ENCODE measurements around the gene PIGQ.

PIGQ gene

DNA sequence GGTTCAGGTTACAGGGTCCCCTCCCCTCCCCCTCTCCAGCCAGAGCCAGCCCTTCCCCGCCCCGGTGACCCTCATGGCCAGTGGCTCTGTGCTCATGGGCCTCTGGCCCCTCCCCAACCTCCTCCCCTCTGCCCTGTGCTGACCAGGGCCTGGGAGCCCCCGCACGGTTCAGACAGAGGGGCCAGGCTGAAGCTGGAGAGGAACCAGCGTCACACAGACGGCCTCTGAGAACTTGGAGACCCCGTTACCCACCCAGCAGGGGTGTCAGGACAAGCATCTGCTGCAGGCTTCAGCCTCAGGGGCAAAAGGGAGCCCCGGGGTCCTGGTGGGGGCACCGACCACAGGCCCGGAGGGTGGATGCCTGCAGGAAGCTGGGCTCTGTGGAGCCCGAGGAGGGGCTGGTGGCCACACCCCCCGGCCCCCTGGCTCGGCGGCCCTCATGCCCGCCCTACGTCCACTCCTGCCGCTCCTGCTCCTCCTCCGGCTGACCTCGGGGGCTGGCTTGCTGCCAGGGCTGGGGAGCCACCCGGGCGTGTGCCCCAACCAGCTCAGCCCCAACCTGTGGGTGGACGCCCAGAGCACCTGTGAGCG lies 61.1 kb downstream of the PIGQ start, which contains the start of gene WFIKKN1:
Gene WFIKKN1, plus strand, starts transcription at position 171 of the 591 bp plus-strand sequence. Its CDS starts 269 bp downstream, at position 440.
- DNase-seq = no peak

DNA sequence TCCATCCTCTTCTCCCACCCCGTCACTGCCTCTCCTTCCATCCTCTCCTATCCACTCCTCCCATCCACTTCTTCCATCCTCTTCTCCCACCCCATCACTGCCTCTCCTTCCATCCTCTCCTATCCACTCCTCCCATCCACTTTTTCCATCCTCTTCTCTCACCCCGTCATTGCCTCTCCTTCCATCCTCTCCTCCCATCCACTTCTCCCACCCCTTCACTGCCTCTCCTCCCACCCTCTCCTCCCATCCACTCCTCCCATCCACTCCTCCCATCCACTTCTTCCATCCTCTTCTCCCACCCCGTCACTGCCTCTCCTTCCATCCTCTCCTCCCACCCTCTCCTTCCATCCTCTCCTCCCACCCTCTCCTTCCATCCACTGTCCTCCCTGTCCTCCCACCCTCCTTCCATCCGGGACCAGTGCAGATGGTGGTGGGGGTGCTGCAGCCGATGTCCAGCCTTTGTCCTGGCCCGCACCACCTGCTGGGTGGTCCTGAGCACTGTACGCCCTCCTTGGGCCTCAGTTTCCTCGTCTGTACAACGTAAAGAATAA lies 62.1 kb downstream of the PIGQ start:
- DNase-seq = no peak

DNA sequence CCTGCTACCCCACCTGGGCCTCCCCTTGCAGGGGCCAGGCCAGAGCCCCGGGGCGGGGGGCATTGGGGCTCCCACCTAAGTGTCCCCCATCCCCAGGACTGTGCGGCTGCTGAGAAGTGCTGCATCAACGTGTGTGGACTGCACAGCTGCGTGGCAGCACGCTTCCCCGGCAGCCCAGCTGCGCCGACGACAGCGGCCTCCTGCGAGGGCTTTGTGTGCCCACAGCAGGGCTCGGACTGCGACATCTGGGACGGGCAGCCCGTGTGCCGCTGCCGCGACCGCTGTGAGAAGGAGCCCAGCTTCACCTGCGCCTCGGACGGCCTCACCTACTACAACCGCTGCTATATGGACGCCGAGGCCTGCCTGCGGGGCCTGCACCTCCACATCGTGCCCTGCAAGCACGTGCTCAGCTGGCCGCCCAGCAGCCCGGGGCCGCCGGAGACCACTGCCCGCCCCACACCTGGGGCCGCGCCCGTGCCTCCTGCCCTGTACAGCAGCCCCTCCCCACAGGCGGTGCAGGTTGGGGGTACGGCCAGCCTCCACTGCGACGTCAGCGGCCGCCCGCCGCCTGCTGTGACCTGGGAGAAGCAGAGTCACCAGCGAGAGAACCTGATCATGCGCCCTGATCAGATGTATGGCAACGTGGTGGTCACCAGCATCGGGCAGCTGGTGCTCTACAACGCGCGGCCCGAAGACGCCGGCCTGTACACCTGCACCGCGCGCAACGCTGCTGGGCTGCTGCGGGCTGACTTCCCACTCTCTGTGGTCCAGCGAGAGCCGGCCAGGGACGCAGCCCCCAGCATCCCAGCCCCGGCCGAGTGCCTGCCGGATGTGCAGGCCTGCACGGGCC lies 62.9 kb downstream of the PIGQ start:
- no peak for DNase-seq

DNA sequence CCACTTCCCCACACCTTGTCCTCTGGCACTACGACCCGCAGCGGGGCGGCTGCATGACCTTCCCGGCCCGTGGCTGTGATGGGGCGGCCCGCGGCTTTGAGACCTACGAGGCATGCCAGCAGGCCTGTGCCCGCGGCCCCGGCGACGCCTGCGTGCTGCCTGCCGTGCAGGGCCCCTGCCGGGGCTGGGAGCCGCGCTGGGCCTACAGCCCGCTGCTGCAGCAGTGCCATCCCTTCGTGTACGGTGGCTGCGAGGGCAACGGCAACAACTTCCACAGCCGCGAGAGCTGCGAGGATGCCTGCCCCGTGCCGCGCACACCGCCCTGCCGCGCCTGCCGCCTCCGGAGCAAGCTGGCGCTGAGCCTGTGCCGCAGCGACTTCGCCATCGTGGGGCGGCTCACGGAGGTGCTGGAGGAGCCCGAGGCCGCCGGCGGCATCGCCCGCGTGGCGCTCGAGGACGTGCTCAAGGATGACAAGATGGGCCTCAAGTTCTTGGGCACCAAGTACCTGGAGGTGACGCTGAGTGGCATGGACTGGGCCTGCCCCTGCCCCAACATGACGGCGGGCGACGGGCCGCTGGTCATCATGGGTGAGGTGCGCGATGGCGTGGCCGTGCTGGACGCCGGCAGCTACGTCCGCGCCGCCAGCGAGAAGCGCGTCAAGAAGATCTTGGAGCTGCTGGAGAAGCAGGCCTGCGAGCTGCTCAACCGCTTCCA lies 63.7 kb downstream of the PIGQ start:
- DNase-seq = no peak
